CMK (cell line): ENCODE measurements around the gene CCDC184.
A peak's percentile ranks its signal among the peaks of the same experiment; 100 is the strongest.
"Not testable (repeated sequence)": the region's sequence is repeated elsewhere in the genome, so short reads cannot be mapped to it uniquely, and the experiment has no call there.

Source experiments
- DNase-seq: peaks from one replicate; pipeline ENCODE4 v3.0.0-alpha.2; 2010; ENCODE audit warnings: low read depth

The CCDC184 gene

DNA sequence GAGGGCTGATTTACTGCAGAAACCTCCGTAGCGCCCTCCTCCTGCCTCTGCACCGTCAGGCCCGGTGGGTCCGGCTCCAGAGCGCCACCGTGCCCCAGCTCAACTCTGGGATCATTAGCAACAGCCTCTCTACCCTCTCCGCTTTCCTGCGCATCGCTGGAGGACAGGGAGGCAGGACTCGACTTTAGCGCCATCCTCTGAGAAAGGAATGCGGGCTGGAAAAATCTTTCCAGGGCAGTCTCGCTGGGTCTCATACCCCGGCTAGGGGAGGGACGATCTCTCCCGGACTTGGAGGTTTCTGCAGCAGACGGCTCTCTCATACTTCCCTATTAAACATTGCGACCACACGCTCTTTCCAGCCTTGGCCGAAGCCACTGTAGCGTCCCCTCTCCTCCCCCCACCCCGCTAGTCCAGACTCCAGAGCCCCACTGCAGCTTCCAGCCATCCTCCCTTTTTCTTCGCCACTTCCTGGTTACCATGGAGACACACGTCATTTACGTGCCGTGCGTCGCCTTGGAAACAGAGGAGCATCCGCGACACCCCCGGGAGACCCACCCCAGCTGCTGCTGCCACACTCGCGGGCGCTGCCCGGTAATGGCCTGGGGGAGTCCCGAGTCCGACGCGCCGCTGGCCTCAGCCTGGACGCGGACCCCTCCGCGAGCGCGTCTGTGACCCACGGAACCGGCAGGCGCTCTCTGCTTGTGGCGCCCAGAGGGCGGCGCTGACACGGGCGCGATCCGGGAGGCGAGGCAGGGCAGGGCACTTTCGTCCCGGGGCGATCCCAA is at the start of gene CCDC184:
TSS of gene CCDC184 (plus strand) at position 554 of the 785 bp plus-strand sequence. CDS start 479 bp downstream, outside the sequence.
- no peak for DNase-seq

DNA sequence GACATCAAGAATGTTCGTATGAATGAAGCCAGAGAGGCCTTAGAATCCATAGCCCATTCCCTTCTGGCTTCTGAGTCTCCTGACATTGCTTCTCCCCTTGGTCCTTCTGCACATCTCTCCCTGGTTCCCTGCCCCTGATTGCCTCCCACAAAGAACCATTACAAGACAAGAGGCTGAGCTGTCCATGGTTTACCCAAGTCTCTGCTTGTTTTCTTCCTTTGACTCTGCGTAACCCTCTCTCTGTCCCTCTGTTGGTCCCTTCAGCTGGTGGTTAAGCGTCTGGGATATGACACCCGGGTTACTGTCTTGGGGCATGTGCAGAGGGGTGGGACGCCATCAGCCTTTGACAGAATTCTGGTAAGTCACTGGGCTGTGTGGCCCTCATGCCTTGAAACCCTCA is 48.4 kb upstream of the CCDC184 start:
- DNase-seq = no peak

DNA sequence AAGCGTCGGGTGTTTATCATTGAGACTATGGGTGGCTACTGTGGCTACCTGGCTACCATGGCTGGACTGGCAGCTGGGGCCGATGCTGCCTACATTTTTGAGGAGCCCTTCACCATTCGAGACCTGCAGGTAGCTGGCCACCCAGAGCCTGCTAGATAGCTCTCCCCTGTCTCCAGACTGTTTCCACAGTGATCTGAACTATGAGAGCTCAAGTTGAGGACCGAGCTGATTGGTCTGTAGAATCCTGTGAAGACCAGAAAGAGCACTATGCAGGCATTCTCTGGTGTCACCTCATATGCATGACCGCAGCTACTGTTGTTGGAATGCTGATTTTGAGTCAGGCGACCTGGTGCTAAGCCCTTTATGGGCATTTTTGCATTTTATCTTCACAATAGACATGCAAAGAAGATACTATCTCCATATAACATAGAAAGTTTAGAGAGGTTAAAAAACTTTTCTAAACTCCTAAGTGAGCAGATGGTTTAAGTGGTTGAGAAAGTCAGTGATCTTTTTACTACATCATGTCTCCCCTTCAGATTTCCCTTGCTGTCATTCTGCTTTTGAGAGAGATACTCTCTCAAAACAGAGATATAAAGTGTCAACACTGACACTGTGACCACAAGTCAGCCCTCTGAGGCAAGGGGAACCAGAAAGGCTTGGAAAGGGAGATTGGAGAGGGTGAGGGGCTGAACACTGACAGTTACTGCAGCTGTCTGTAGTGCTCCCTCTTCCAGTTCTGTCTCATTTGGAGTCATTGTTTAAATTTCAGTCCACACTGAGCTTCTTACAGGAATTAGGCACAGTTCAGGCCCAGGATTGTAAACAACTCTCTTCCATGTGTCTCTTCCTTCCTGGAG is 40.4 kb upstream of the CCDC184 start:
- no peak for DNase-seq

DNA sequence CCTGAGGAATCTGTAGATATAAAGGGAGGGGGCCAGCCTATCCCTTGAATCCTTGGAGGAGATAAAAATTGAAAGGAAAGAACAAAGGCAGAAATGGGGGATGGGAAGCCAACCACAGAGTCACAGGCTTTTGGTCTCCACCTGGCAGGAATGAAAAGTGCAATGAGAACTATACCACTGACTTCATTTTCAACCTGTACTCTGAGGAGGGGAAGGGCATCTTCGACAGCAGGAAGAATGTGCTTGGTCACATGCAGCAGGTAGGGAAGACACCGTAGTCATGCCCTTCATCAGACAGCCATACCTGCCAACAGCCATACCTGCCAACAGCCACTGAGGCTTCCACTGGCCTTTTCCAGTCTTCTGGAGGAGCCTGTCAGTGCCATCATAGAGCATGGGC is 39.5 kb upstream of the CCDC184 start:
- no peak for DNase-seq

DNA sequence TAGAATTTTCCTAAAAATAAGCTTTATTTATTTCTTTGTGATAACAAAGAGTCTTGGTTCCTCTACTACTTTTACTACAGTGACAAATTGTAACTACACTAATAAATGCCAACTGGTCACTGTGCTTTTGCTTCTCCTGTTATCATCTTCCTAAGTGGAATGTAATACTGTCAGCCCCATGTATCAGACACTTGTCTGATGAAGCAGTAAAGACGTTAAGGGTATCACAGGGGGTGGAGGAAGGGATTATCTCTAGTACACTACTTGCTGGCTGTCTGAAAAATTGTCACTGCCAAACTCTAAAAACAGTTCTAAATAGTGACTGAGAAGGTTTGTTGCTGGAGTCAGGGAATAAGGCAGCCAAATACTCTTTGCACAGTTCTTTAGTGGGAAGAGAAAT is 37.5 kb upstream of the CCDC184 start:
- no peak for DNase-seq

DNA sequence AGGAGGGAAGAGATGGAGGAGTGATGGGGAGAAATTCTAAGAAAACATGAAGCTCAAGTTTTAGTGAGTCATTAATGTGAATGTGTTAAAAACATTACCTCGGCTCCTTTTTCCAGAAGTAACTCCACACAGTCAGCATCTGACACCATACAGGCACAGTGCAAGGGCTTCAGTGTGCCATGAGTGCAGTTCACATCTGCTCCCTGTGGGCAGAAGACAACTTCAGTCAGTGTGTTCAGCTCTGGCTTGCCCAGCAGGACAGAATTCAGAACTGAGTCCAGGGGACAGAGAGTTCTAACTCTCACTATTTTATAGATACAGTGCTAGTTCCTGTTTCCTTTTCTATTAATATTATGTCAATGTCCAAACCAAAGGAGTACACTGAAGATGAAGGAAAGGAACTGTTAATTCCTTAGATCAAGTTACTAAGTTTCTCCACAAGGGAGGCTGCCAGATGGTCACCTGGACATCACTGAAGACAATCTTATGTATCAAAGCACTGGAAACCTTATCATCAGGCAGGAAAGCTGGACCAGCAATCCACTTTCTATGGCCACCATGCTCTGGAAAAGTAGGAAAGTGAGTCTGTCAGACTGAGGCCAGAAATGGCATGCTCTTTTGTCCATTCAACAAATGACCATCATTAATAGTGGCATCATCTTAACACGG is 32.2 kb upstream of the CCDC184 start:
- DNase-seq = no peak

DNA sequence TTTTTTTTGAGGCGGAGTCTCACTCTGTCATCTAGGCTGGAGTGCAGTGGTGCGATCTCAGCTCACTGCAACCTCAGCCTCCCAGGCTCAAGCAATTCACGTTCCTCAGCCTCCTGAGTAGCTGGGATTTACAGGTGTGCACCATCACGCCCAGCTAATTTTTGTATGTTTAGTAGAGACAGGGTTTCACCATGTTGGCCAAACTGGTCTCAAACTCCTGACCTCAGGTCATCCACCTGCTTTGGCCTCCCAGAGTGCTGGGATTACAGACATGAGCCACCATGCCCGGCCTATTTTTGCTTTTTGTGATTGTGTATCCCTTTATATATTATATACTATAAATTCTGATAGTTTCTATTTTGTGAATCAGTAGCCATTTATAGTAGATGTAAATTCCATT is 27.7 kb upstream of the CCDC184 start:
- DNase-seq = not testable (repeated sequence)

DNA sequence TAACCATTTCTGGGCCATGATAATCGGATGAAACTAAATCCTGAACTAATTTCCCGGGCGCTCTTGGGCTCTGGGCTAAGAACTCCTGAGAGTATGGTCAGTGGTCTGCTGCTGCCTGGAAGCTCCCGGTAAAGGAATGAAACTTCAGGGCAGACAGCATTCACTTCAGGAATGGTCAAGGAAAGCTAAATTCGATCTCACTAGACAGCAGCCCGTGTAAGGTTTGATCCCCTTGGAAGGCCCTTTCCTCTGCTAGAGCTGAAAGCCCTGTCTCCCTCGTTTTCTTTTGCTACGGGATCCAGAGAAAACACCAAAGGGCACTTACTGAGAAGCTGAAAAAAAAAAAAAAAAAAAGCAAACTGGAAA is 26.8 kb upstream of the CCDC184 start:
- no peak for DNase-seq

DNA sequence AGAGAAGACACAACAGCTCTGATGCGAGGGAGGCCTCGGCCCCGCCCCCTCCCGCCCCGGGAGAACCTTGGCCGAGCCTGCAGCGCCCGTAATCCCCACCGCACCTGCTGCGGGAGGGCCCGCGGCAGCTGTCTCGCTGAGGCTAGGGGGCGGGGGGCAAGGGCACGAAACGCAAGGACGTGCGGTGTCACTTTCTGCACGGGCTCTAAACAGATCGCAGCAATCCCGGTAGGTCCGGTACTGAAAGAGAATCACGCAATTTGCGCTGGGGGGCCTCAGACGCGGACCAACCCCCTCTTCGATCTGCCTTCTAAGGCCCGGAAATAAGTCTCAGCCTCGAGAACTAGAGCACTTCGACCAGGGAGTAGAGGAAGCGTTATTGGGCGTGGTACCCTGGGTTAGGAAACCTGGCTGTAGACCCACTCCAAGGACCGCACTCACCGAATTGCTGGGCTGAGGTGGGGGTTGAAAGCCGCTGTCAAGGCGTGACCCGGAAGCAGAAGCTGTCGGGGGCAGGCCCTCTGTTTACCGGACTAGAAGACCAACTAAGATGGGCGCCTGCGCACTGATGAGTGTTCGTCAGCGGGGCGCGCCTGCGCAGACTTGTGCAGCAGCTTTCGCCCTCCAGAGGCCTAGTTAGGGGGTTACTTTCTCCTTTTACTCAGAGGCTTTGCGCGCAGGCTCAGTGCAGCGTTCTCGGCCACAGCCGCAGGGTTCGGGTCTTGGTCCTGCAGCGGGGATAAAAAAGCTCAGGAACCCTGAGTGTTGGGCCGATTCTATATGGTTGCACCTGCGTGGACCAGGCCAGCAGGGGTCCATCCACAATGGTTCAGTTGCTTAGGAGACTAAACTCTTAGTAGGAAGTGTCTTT is 26.2 kb upstream of the CCDC184 start, which contains the start of gene ASB8:
TSS of gene ASB8 (minus strand) at position 498 of the 871 bp plus-strand sequence. CDS start 4,019 bp downstream, outside the sequence.
- peak; percentile 97 for DNase-seq

DNA sequence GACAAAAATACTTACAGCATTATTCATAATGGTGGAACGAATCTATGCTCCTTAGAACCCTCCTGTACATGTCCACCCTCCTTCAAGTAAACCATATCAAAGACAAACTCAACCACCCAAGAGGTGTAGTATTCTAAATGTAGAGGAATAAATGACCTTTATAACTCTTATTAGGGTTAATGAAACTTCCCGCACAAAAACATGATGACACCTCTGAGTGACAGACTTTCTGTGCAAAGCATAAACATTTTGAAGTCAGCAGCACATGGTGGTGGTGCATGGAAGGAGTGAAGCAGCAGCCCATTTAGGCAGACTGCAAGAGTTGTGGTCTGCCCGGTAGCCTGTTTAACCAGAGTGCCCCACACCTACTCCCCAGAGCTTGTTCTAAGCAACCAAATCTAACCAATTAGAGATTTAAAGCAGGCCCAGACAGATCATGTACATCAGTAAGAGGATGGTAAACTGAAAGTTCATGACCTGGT is 25.5 kb upstream of the CCDC184 start:
- DNase-seq = no peak

DNA sequence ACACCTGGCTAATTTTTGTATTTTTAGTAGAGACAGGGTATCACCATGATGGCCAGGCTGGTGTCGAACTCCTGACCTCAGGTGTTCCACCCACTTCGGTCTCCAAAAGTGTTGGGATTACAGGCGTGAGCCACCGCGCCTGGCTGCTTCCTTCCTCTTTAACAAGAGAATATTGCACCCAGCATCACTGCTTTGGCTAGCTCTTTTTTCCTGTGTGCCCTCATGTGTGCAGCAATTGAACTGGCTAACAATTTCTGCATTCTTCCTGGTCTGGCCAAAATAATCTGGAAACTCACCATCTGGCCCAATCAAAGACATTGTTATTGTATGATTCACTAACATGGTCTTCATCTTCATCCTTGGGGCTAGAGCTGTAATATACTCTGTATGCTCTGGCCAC is 23.4 kb upstream of the CCDC184 start:
- no peak for DNase-seq

DNA sequence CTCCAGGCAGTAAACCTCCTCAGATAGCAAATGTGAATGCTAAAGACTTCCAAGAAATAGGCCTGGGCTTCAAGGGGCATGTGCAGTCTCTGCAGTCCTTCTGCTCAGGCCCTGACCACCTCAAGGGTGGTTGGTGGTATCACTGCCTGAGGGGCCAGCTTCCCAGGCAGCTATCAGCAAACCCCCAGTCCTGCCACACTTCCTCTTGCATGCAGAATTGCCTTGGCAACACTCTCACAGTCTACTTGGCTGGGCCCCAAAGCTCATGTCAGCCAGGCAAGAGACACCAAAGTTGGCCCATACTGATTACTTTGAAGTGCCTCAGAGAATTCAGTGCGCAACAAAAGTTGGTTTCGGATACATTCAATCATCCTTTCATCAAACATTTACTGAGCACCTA is 22.6 kb upstream of the CCDC184 start:
- DNase-seq = peak; percentile 95

DNA sequence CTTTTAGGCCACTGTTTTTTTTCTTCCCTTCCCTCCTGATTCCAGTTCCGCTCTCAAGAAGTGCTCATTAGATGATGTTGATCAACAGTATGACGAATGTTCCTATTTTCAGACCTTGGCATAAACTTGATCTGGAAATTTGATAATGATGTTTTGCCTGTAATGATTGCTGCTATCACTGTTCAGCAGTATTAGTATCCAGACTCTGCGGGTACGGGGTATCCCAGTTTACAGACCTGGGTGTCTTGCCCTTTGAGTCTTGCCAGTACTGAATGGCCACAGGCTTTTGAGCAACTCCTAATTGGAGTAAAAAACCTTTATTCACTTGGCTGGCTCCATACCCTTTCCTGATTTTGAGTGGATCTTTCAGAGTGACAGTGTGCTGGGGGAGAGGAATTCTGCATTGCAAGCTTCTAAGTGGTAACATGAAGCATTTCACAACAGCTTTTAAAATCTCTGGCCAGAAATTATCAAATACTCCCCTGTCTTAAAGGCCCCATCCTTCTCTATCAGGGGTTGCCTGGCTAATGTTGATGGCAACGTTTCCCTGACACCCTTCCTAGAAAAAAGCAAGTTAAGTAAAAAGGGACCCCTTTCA is 20.2 kb upstream of the CCDC184 start:
- no peak for DNase-seq

DNA sequence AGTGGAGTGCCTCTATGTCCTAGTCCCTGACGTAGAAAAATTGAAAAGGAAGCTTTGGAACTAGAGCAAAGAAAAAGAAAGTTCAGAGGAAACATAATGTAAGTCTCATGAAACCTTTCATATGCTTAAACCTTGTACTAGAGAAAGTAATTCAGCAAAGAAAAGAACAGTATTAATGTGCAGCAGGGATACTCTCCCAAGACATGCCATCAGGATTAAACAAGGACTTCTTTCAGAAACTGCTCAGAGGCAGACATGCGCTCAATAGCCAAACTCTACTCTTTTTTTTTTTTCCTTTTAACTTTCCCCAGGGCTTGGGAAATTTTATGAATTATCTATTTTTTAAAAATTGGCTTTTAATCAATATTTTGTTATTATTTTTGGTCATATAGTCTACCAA is 19.0 kb upstream of the CCDC184 start:
- no peak for DNase-seq

DNA sequence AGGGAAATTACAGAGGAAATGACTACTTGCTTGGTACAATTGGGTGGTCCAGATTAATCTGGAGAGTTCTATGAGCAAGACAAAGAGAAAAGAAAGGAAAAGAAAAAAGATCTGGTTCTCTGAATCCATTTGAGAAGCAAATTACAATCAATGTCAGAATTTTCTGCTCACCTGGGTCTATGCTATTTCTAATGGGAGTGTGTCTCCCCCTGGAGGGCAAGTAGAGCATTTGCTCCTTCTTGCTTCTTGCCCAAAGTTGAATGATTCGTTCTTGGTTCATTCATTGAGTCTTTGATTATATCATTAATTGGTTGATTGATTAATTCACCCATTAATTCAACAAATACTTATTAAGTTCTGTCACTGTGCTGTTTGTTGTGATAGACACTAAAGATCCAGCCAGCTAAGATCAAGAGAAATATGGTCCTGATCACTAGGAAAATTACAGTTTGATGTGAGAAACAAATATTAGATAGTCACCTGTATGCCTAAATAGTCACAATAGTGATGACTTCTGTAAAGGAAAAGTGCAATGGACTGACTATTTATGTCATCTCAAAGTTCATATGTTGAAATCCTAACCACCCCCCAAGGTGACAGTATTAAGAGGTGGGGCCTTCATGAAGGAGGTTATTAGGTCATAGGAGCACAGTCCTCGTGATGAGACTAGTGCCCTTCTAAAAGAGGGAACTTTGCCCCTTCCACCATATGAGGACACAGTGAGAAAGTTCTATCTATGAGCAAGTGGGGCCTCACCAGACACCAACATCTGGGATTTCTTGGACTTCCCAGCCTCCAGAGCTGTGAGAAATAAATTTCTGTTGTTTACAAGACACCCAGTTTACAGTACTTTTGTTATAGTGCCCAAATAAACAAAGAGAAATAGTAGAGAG is 18.1 kb upstream of the CCDC184 start:
- DNase-seq = no peak

DNA sequence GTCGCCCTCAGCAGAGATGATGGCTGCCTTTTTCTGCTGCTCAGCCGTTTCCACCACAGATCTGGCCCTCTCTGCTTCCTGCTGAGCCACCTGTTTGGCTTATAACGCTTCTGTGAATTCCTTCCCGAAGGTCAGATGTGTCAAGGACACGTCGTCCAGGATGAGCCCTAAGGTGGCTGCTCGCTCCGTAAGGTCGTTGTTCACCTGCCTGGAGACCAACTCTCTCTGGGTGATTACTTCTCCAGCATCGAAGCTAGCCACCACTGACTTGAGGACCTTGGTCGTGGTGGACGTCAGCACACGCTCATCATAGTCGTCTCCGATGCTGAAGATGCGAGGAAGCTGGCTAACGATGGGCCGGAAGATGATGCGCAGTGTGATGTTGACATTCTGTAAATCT is 14.4 kb upstream of the CCDC184 start:
- DNase-seq = no peak

DNA sequence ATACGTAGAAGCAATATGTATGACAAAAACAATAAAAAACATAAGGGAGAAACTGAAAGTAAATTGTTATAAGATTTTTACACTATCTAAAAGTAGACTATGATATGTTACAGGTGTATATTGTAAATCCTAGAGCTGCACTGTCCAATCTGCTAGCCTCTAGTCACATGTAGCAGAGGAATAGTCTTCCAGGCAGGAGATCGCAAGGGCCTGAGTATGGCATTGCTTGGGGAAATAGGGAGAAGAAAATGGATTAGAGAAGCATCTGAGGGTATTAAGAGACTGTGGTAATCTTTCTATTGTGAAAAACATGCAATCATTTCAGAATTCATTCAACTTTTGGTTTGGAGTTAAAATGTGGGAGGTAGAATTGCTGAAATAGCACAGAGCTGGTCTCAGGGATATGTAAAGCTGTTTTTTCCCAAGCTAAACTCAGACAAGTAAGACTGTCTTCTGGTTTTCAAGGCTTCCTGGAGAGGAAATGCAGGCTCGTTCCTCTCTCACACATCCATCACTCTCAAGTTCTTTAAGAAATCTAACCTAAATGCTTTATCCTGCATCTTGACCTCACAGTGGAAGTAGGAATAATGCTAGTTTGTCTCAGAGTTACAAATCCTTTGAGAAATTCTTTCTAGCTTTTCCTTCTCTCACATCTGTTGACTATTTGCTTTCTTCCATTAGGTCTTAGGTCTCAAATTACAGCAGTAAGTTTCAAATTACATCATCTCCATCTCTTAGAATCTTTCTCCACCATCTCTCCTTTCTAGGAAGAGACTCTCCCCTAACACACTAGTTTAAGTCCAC is 7.6 kb upstream of the CCDC184 start:
- DNase-seq = no peak

DNA sequence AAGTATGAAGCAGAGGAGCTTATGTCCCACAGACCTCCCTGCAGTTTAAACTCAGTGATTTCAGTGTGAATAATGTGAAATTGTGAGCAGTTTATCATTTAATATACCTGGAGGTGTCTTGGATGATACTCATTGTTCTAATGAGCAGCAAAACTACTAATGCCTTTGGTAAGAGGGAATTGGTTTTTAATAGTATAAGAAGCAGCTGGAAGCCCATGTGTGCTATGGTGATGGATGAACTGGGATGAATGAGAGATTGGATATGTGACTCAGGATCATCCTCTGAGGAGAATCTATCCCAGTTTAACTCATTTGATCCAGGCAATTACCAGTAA is 7.1 kb upstream of the CCDC184 start:
- no peak for DNase-seq

DNA sequence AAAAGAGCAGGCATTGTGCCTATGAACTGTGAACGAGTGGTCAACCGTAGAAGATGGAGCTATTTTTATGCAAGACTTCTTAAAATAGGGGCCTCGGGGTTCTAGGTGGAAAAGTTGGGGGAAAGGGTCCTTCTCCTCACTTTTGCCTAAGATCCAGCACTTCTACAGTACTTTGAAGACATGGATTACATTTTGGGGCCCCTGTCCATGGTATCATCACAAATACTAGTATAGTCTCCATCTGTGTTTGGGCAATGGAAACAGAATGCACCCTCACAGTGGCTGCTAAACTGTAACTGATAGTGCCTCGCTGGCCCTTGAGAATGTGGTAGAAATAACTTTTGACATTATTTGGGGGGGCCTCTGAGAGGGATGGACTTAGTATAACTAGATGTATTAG is 5.5 kb upstream of the CCDC184 start:
- DNase-seq = no peak
